KMS-11 (cell line): ENCODE measurements around the gene PACSIN2.

Experiments
- H2AFZ ChIP-seq: fragments of 200-600 bp; sonication (generic); 2 replicates; pipeline ENCODE4 v1.6.1; 2016; ENCODE audit warnings: antibody characterized with exemption, mixed run types, low read depth
- H3K27ac ChIP-seq: fragments of 200-600 bp; sonication (generic); 2 replicates; pipeline ENCODE4 v1.6.1; 2016; ENCODE audit warnings: mild to moderate bottlenecking, mixed run types
- H3K27me3 ChIP-seq: fragments of 200-600 bp; sonication (generic); 2 replicates; pipeline ENCODE4 v1.6.1; 2017; ENCODE audit warnings: mild to moderate bottlenecking, low read depth, mixed run types, moderate library complexity; ENCODE audit not compliant: insufficient read depth
- H3K36me3 ChIP-seq: fragments of 200-600 bp; sonication (generic); 2 replicates; pipeline ENCODE4 v1.6.1; 2017; ENCODE audit warnings: mild to moderate bottlenecking, mixed run types; ENCODE audit not compliant: insufficient read depth
- H3K4me1 ChIP-seq: fragments of 200-600 bp; sonication (generic); 2 replicates; pipeline ENCODE4 v1.6.1; 2016; ENCODE audit warnings: mild to moderate bottlenecking, low read depth, mixed run types; ENCODE audit not compliant: poor library complexity, severe bottlenecking
- H3K4me2 ChIP-seq: fragments of 200-600 bp; sonication (generic); 2 replicates; pipeline ENCODE4 v1.7.0; 2016; ENCODE audit warnings: mild to moderate bottlenecking, mixed run types
- H3K4me3 ChIP-seq: fragments of 200-600 bp; sonication (generic); IDR thresholded peaks from 2 replicates; pipeline ENCODE4 v1.6.1; 2017; ENCODE audit warnings: low read depth, low read length, mixed read lengths; ENCODE audit not compliant: insufficient read depth
- H3K79me2 ChIP-seq: fragments of 200-600 bp; sonication (generic); 2 replicates; pipeline ENCODE4 v1.6.1; 2016; ENCODE audit warnings: low read depth, mixed run types; ENCODE audit not compliant: insufficient read depth
- H3K9ac ChIP-seq: fragments of 200-600 bp; sonication (generic); 2 replicates; pipeline ENCODE4 v1.6.1; 2016; ENCODE audit warnings: mild to moderate bottlenecking, mixed run types
- H4K20me1 ChIP-seq: fragments of 200-600 bp; sonication (generic); 2 replicates; pipeline ENCODE4 v1.6.1; 2016; ENCODE audit warnings: mild to moderate bottlenecking, mixed run types; ENCODE audit not compliant: insufficient read depth
- CTCF ChIP-seq: fragments of 200-600 bp; sonication (generic); conservative IDR thresholded peaks from 2 replicates; pipeline ENCODE4 v1.6.1; 2017; ENCODE audit warnings: low read depth, mild to moderate bottlenecking, antibody characterized with exemption, low read length, moderate library complexity, mixed read lengths

The PACSIN2 gene

GRCh38 chr22:43039800-43040199, 24.9 kb upstream of the PACSIN2 start:
- H3K4me3 ChIP-seq: no peak overlapping the region
- H3K4me2 ChIP-seq: no peak overlapping the region
- no peaks in the 10 kb centered on the region for H3K36me3 ChIP-seq
- no peaks in the 10 kb centered on the region for H3K4me1 ChIP-seq
- TF ChIP-seq CTCF: no peak
- H3K79me2 ChIP-seq: no peaks in the 10 kb centered on the region
- no peaks in the 10 kb centered on the region for H4K20me1 ChIP-seq
- no peak overlapping the region for H3K27ac ChIP-seq
- H3K9ac ChIP-seq: no peak overlapping the region
- no peak overlapping the region for H2AFZ ChIP-seq
- H3K27me3 ChIP-seq: no peaks in the 10 kb centered on the region

- H2AFZ ChIP-seq: no peak overlapping the region
Observed at GRCh38 chr22:43038325-43038724, 23.4 kb upstream of the PACSIN2 start.

GRCh38 chr22:43036282-43036829, 21.4 kb upstream of the PACSIN2 start:
- H3K4me1 ChIP-seq: no peaks in the 10 kb centered on the region
- H3K4me3 ChIP-seq: no peak overlapping the region
- H2AFZ ChIP-seq: no peak overlapping the region
- H3K9ac ChIP-seq: no peak overlapping the region
- no peak overlapping the region for H3K4me2 ChIP-seq
- TF ChIP-seq CTCF: no peak
- no peak overlapping the region for H3K27ac ChIP-seq
- no peaks in the 10 kb centered on the region for H3K79me2 ChIP-seq
- no peaks in the 10 kb centered on the region for H3K27me3 ChIP-seq
- no peaks in the 10 kb centered on the region for H3K36me3 ChIP-seq
- H4K20me1 ChIP-seq: no peaks in the 10 kb centered on the region

More at GRCh38 chr22:43038325-43038724, 23.4 kb upstream of the PACSIN2 start:
- H3K4me2 ChIP-seq: no peak overlapping the region
- H3K27ac ChIP-seq: no peak overlapping the region
- H3K4me3 ChIP-seq: no peak overlapping the region
- H3K9ac ChIP-seq: no peak overlapping the region
- no peak for TF ChIP-seq CTCF
- no peaks in the 10 kb centered on the region for H3K4me1 ChIP-seq
- no peaks in the 10 kb centered on the region for H3K79me2 ChIP-seq
- H4K20me1 ChIP-seq: no peaks in the 10 kb centered on the region
- no peaks in the 10 kb centered on the region for H3K27me3 ChIP-seq
- H3K36me3 ChIP-seq: no peaks in the 10 kb centered on the region

- no peak overlapping the region for H3K27ac ChIP-seq
- H3K4me2 ChIP-seq: no peak overlapping the region
- H3K9ac ChIP-seq: no peak overlapping the region
- no peaks in the 10 kb centered on the region for H3K4me1 ChIP-seq
- no peak for TF ChIP-seq CTCF
- no peaks in the 10 kb centered on the region for H3K79me2 ChIP-seq
- no peak overlapping the region for H2AFZ ChIP-seq
- no peaks in the 10 kb centered on the region for H3K36me3 ChIP-seq
- no peak overlapping the region for H3K4me3 ChIP-seq
- no peaks in the 10 kb centered on the region for H3K27me3 ChIP-seq
- no peaks in the 10 kb centered on the region for H4K20me1 ChIP-seq
Observed at GRCh38 chr22:43035250-43035649, 20.3 kb upstream of the PACSIN2 start.
